HG03025 (cell line): ENCODE results near the gene DES.

Experiments used
- ATAC-seq: cut with Tn5 transposase; IDR thresholded peaks from one replicate; pipeline ENCODE4 v1.9.1; 2021; ENCODE audit warnings: mild to moderate bottlenecking, moderate library complexity; ENCODE audit not compliant: unreplicated experiment, low FRiP score

DES gene

DNA sequence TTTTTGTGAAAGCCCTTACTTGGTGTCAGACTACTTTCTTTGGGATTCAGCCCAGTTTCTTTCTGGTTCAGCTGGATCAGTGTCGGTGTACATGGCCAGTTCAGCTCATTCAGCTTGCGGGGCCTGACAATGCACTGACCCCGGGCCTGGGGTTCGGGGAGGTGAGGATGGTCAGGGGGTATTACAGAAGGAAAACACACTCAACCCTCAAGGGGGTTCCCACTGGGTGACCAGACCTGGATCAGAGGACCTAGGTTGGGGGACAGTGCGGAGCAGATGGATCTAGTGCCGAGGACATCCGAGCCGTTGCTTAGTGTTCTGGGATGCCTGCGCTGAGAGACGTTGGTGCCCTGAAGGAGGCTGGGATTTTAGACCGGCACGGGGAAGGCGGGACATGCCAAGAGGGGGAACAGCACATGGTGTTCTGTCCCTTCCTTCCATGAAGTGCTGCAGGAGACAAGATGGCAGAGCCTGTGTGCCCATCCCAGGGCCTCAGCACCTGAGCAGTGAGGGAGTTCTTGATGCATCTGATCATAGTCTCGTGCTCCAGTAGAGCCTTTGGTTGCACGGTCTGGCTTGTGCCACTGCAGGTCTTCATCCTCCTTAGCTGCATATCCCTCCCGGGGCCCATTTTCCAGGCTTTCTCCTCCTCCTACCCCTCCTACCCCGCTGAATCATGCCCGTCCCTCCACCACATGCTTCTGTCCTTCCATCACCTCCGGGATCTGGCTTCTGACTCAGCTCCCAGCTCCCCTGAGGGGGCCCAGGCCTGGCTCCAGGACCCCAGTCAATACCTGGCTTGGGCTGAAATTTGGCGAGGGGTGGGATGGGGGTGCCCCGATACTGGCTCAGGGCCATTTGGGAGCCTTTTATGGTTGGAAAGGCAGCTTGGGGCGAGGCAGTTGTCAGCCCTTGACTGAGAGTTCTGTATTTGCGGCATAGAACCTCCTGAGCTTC is 34.5 kb downstream of the DES start:
- ATAC-seq: no peak

DNA sequence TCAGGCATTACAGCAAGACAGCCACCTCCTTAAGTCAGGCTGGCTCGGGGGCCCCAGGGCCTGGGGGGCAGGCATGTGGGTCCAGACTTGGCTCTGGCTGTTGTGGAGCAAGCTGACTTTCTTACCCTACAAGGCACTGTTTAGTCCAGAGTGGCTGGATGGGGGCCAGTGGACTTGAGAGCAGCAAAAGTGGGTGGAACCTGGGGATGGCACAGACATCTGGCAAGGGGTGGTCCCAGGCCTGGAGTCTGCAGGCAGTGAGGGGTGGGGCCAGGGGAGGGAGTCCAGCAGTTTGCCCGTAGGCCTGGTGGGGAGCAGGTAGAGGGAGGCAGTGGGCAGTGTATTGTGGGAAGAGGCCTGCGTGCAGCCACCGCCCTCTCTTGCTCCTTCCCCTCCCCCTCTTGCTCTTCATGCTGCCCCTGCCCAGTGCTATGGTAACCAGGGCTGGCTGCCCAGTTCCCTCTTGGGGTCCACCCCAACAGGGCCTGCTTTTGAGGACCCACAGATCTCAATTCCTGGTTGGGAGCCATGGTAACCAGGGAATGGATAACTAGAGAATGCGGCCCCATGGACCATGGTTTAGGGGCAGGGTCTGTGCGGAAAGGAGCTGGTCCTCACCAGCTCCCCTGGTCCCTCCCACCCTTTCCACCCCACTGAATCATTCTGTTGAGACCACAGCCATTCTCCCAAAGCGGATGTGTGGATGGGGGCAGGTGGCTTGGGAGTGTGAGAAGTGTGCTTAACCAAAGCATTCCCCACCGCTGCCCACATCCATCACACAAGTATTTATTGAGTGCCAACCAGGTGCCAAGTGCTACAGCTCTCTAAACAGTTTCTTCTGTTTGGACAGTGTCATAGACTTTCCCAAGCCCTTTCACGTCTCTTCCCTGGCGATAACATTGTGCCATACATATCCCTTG is 35.8 kb downstream of the DES start:
- ATAC-seq: no peak

DNA sequence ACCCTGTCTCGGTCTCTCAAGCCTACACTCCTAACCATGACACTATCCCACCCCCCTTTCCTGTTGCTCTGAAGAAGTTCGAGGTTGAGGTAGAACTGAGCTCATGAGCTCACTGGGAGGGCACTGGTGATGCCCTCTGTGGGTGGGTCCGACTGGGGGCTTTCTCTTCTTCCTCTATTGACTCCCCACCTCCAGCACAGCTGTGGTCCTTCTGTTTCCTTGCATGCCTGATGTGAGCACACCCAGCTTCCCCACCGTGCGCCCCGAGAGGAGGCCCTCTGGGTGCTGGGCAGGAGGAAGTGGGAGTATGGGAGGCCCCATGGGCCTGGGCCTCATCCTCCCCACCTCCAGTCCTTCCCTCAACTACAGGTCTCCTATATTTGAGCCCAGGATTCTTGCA is 37.4 kb downstream of the DES start:
- no peak for ATAC-seq

DNA sequence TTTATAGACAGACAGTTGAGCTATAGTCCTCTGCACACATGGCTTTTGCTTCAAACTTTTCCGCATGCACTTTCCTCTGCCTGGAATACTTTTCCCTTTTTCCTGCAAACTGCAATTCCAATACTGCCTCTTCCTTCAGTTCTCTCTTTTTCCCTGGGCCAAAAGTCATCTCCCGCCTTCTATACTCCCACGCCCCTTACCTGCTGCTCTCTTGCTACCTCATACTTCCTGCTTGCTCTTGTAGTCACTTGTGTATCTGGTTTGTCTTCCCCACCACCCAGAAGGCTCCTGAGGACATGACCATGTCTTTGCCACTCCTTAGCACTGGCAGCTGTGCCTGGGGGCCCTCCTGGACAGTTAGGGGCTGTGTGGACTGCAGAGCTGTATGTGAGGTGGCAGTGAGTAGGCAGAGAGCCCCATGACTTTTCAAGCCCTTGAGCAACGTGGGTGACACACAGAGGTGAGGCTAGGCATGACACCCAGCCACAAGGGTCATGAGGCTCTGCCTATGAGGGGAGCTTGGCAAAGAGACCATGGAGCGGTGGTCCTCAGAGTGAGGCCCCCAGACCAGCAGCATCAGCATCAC is 39.7 kb downstream of the DES start:
- ATAC-seq: no peak

DNA sequence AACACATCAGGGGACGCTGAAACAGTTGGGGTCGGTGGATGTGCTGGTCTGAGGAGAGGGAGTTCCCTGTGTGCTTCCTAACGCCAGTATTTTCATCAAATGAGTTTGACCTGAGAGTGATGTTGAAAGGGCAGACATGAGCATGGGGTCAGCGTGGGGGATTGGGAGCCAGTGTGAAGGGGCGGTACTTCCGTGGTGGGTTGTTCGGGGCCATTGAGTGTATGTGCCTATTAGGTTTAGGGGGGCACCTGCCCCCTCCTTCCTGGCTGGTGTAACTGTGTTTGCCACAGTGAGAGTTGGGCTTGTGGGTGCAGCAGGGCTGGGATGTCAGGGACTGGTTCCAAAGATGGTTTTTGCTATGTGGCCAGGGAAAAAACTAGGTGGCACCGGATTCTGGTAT is 40.8 kb downstream of the DES start:
- no peak for ATAC-seq

DNA sequence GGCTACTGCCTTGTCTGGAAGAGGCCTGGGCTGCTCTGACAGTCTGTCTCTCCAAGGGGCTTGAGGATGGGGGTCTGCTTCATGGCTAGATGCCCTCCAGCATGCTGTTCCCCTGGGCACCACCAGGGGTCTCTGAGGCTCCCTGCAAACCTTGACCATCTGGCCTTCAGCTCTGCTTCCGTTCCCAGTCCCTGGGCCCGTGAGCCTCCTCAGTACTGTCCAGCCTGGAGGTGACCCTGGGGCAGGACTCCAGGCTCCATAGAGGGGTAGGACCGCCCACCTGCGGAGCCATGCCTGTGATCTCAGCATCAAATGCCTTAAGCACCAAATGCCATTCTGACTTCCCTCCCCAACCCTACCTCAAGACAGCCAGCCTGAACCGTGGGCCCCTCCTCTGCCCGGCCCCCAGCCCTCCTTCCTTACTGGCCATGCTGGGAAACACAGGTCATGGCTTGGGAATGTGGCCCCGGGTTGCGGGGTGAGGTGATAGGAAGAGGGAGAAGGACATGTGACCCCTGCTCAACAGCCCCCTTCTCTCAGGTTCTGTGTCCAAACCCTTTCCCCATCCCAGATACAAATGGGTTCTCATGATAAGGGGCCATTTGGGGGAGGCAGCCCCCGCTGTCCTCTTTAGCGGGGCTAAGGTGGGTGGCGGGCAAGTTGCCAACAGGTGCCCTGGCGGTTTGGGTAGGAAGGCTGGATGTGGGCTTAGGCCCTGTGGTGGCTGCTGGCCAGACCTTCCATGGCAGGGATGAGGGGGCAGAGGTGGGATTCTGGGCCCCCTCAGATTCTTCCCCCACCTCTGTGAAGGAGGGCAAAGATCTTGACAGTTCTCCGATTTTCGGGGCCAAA is 41.5 kb downstream of the DES start:
- ATAC-seq: no peak

DNA sequence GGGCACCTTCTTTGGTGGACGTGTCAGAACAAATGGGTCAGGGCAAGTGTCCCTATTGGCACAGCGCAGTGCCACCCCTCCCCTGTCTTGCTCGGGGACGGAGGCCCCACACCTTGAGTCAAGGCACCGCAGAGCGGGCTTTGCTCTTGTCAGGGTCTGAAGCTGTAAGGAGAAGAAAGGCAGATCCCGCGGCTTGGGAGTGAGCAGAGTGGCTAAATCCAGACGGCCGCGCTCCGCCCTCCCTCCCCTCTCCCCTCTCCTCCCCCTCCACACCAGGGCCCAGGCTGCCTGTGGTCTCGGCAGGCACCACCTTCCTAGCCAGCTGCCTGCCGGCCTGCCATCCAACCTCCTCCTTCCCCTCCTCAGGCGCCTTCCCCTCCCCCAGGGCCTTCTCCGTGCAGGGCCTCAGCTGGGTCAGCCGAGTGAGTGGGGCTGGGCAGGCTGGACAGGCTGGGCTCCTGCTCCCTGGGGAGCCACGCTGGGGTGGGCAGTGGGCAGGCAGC is 42.3 kb downstream of the DES start:
- ATAC-seq: no peak

DNA sequence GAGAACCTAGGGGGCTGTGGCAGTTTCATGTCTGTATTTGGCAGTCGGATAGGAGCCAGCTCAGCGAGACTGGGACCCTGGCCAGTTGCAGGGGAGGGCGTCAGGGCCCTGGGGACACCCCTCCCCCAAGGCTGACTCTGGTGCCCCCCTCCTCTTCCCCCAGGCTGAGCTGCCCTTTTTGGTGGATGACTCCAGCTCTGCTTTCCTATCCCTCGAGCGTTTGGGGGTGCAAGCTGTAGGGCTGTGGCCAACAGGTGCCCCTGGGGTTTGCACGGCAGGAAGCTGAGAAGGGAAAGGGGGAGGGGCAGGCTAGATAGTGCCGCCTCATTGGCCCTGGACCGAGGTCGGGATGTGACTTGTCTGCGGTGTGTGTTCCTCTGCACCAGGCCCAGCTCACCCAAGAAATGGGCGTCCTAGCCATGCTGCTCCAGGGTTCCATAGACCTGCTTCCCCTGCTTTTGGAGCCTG is 42.9 kb downstream of the DES start:
- no peak for ATAC-seq

DNA sequence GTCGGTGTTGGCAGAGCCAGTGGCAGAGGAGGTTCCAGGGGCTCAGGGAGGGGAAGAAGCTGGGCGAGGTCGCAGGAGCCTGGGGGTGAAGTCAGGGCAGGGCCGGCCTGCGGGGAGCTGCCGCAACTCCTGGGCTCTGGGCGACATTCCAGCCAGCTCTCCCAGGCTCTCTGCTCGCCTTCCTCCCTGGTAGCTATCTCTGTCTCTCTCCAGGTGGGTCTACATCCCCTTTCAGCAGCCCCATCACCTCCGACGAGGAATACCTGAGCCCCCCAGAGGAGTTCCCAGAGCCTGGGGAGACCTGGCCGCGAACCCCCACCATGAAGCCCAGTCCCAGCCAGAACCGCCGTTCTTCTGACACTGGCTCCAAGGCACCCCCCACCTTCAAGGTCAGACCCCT is 43.5 kb downstream of the DES start:
- no peak for ATAC-seq

DNA sequence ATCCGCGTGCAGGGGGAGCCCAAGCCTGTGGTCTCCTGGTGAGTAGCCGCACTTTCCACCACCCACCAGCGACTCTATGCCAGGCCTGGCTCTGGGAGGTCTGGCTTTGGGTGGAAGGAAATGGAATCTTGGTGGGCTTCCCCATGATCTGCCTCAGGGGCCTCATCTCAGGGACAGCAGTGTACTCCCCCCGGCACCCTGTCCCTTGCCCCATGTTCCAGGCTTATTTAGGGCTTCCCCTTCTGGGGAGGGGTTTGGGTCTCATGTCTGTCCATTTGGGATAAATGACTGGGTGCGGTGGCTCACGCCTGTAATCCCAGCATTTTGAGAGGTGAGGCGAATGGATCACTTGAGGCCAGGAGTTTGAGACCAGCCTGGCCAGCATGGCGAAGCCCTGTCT is 44.2 kb downstream of the DES start:
- ATAC-seq: no peak

DNA sequence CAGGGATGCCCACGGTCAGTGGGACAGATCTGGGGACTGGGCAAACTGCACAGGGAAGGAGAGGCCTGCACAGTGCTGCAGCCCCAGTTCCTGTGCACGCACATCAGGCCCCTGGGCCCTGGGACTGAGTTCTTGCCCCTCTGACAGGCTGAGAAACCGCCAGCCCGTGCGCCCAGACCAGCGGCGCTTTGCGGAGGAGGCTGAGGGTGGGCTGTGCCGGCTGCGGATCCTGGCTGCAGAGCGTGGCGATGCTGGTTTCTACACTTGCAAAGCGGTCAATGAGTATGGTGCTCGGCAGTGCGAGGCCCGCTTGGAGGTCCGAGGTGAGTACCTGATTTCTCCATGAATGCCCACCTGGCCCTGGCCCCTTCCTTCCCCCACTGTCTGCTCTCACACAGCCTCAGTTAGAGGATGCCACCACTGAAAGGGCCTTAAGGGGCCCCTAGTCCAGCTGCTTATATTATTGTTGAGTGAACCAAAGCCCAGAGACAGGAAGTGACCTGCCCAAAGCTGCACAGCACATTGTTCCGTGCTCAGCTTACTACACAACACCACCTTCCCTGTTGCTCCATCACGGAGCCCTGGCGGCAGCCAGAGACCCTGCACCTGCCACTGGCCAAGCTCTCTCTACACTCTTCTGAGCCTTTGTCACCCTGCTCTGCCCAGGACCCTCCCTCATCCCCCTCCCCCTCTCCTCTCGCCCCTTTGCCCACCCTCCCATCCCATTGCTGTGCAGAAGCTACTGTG is 46.3 kb downstream of the DES start:
- ATAC-seq: no peak

DNA sequence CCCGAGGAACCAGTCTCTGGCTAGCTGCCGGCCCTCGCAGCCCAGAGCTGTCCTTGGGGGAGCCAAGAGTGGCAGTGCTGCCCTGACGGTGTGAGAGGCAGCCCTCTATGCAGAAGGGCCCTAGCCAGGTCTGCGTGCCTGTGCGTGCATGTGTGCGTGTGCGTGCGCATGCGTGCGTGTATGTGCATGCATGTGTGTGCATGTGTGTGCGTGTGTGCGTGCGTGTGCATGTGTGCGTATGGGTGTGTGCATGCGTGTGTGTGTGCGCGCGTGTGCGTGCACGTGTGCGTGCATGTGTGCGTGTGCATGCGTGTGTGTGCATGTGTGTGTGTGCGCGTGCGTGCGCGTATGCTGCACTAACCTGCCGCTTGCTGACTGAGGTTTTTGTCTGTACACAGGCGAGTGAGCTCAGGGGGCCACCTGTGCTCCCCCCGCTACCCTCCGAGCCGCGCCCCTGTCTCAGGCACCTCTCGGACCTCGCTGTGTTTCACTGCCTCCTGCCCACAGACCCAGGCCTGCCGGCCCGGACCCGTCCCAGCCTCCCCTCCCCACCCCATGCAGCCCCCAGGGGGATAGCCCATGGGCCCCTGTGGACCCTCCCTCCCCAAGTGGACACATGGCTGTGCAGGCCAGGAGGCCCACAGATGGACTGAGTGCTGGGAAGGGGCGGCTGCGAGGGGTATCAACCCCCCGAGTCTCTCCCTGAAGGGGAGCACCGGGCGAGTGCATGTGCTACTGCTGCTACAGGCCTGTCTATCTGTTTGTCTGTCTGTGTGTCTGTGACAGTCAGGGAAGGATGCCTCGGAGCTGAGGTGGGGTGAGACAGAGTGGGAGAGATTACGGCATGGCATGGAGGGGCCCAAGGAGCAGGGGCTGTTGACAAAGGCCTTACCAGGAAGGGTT is 47.7 kb downstream of the DES start:
- no peak for ATAC-seq

DNA sequence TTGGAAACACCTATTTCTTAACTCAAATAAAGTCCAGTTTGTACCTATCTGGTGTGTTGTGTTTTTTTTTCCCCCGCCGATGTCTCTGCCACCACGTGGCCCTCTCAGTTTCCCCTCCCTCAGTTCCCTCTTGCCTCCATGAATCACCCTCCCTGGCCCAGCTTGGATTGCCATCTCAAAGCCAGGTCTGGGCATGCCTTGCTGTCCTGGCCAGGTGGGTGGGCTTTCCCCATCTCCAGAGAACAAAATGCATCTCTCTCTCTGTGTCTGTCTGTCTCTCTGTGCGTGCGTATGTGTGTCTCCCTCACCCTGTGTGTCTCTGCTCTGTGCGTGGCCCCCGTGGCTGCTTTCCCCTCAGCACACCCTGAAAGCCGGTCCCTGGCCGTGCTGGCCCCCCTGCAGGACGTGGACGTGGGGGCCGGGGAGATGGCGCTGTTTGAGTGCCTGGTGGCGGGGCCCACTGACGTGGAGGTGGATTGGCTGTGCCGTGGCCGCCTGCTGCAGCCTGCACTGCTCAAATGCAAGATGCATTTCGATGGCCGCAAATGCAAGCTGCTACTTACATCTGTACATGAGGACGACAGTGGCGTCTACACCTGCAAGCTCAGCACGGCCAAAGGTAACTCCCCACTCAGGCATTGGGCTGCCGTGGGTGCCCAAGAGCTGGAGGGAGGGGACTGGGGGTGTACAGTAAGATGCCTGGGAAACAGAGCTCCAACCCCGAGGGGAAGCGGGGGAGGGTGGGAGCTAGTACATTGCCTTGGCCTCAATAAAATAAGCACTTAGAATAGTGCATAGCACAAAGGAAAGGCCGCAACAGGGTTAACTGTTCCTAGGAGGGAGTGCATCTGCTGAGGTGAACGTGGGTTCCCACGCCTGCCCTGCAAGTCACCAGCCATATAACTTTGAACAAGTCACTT is 48.9 kb downstream of the DES start:
- no peak for ATAC-seq

DNA sequence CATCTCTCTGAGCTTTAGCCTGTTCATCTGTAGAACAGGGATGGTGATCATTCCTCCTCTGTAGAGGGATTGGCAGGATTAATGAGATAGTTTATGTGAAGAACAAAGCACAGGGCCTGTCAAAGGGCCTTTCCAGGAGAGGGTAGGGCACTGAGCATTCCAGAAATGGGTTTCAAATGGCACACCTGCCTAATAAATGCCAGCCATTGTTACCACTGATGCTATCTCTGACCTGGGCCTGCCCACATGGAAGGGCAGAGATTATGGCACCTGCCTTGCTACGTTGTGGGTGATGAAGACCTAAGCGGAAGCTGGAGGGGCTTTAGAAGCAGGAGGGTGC is 49.5 kb downstream of the DES start:
- no peak for ATAC-seq

DNA sequence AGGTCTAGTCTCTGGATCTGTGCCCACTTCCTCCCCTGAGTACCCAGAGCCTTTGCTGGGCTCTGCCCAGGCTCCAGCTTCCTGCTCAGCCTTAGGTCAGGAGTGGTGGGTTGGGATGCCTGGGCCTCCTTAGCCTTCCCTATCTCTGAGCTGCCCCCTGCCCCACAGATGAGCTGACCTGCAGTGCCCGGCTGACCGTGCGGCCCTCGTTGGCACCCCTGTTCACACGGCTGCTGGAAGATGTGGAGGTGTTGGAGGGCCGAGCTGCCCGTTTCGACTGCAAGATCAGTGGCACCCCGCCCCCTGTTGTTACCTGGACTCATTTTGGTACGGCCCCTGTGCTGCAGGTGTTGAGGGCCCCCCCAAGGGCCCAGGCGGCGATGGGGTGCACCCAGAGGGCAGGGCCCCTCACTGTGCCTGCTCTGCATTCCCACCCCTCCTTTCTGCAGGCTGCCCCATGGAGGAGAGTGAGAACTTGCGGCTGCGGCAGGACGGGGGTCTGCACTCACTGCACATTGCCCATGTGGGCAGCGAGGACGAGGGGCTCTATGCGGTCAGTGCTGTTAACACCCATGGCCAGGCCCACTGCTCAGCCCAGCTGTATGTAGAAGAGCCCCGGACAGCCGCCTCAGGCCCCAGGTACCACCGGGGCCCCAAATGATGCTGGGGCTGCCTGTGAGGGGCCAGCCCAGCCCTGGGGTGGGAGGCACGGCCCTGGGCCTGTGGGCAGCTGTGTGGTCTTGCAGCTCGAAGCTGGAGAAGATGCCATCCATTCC is 50.4 kb downstream of the DES start:
- ATAC-seq: no peak

DNA sequence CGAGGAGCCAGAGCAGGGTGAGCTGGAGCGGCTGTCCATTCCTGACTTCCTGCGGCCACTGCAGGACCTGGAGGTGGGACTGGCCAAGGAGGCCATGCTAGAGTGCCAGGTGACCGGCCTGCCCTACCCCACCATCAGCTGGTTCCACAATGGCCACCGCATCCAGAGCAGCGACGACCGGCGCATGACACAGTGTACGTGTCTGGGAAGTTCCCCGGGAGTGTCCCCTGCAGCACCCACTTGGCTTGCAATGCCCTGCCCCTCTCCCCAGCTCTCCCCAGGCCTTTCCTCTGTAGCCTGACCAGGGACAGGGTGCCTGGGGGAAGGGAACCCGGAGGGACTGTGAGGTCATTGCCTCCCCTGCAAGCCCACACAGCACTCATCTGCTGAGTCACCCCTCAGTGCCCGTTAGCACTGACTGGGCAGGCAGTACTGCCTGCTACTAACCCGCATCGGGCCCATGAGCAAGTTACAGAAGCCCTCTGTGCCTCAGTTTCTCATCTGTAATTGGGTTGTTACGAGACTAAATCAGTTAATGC is 51.1 kb downstream of the DES start:
- no peak for ATAC-seq
